HEK293 (cell line): ENCODE results near the gene TMF1.

ENCODE experiments used
- CTCF ChIP-seq: fragments of 450-650 bp; formaldehyde crosslinking; IDR thresholded peaks from 2 replicates; pipeline ENCODE4 v1.5.1; 2016; ENCODE audit warnings: missing biosample characterization, missing genetic modification characterization
- PRDM1 ChIP-seq: fragments of 450-650 bp; formaldehyde crosslinking; IDR thresholded peaks from 2 replicates; pipeline ENCODE4; 2016; ENCODE audit warnings: missing biosample characterization, missing genetic modification characterization
- REPIN1 ChIP-seq: fragments of 450-650 bp; formaldehyde crosslinking; IDR thresholded peaks from 2 replicates; pipeline ENCODE4 v1.5.1; 2017; ENCODE audit warnings: missing biosample characterization, missing genetic modification characterization, low read depth
- REST ChIP-seq: fragments of 450-650 bp; formaldehyde crosslinking; IDR thresholded peaks from 2 replicates; pipeline ENCODE4 v1.5.1; 2016; ENCODE audit warnings: missing biosample characterization, missing genetic modification characterization
- ZBTB11 ChIP-seq: fragments of 450-650 bp; formaldehyde crosslinking; conservative IDR thresholded peaks from 2 replicates; pipeline ENCODE4 v1.5.1; 2016; ENCODE audit warnings: low read depth, missing biosample characterization, missing genetic modification characterization
- ZNF324 ChIP-seq: fragments of 450-650 bp; formaldehyde crosslinking; IDR thresholded peaks from 2 replicates; pipeline ENCODE4 v1.5.1; 2016; ENCODE audit warnings: missing biosample characterization, missing genetic modification characterization
- ZNF629 ChIP-seq: fragments of 450-650 bp; formaldehyde crosslinking; IDR thresholded peaks from 2 replicates; pipeline ENCODE4 v1.5.1; 2017; ENCODE audit warnings: missing biosample characterization, missing genetic modification characterization
- ZNF701 ChIP-seq: fragments of 450-650 bp; formaldehyde crosslinking; IDR thresholded peaks from 2 replicates; pipeline ENCODE4 v1.5.1; 2016; ENCODE audit warnings: missing biosample characterization, missing genetic modification characterization
- ZNF768 ChIP-seq: fragments of 450-650 bp; formaldehyde crosslinking; IDR thresholded peaks from 2 replicates; pipeline ENCODE4 v1.5.1; 2018; ENCODE audit warnings: missing biosample characterization, mild to moderate bottlenecking, missing genetic modification characterization
- ZNF830 ChIP-seq: fragments of 450-650 bp; IDR thresholded peaks from 2 replicates; pipeline ENCODE4 v1.5.0; 2018; ENCODE audit warnings: missing biosample characterization, missing genetic modification characterization, low read depth, mild to moderate bottlenecking, moderate library complexity

- TF ChIP-seq CTCF (tag by site-specific recombination) (no peak), ZNF830 (tag by site-specific recombination) (no peak), ZNF768 (tag by site-specific recombination) (no peak), ZBTB11 (tag by site-specific recombination) (no peak), ZNF324 (tag by site-specific recombination) (no peak), ZNF629 (tag by site-specific recombination) (no peak), ZNF701 (tag by site-specific recombination) (no peak), REPIN1 (tag by site-specific recombination) (no peak), PRDM1 (tag by site-specific recombination) (no peak), REST (no peak)
Measured at GRCh38 chr3:69081583-69082262, 29.6 kb upstream of the TMF1 start.
